Keratinocyte (primary cell): ENCODE results near the gene TECR.

ENCODE experiments used
- CTCF ChIP-seq, 3 experiments: IDR thresholded peaks in 1 of 3; conservative IDR thresholded peaks in 1 of 3; optimal IDR thresholded peaks in 1 of 3; 2 replicates in 2 of 3; 3 replicates in 1 of 3; pipeline versions ENCODE3 to v1.5.1; 2011; ENCODE audit warnings: low read length in 3 of 3, mild to moderate bottlenecking in 3 of 3, moderate library complexity in 2 of 3, control low read depth in 1 of 3, inconsistent platforms in 1 of 3; ENCODE audit not compliant: insufficient read depth in 2 of 3; ENCODE audit errors: extremely low read depth in 1 of 3
- EZH2 ChIP-seq: IDR thresholded peaks from one replicate; pipeline ENCODE4 v1.6.1; 2012; ENCODE audit warnings: inconsistent platforms, mild to moderate bottlenecking, low read length, moderate library complexity

GRCh38 chr19:14544977-14545715, 15.8 kb downstream of the TECR start:
- TF ChIP-seq CTCF (optimal IDR thresholded peaks at IDR 0.05 in 1 of 3, IDR thresholded peaks at IDR 0.05 in 1 of 3, conservative IDR thresholded peaks at IDR 0.05 in 1 of 3; ENCODE audit: extremely low read depth in 1 of 3, insufficient read depth in 2 of 3, low read length in 3 of 3) (no peak), EZH2 (no peak)
